Articular chondrocyte of knee joint (primary cell): ENCODE data around the gene CHD9NB. TPM values are rescaled to one million over a fixed set of nuclear protein-coding genes. Genes with fewer than 3 reads are reported as not detected.

Experiments
- total RNA-seq: library from RNA; depleted of rRNA; stranded (reverse); fragments of >200 nt; gene quantifications from 2 replicates; pipeline ENCODE4 v1.2.3, GENCODE V29; 2012

Gene CHD9NB
- total RNA-seq, result 1.0 and 1.9 TPM in 2 replicates

GRCh38 chr16:53052519-53053501 is at the start of gene CHD9NB:
CHD9NB (minus strand) TSS chr16:53052897; CDS start chr16:53044158, 8,739 bp downstream.

GRCh38 chr16:53054670-53055485 is 2.2 kb upstream of the CHD9NB start, which contains the start of gene CHD9:
CHD9 (plus strand) TSS chr16:53054991; CDS start chr16:53156090, 101,099 bp downstream.

Other genes starting within 250 kb of the CHD9NB start
- 123 and 144 TPM in 2 replicates for gene CHD9, start 2.1 kb upstream of the CHD9NB start, total RNA-seq